Mesothelial cell of epicardium (in vitro differentiated cells): Measurements from ENCODE around the gene CDKAL1. TPM values are rescaled to one million over a fixed set of nuclear protein-coding genes. Genes with fewer than 3 reads are reported as not detected.

Source experiments
- DNase-seq, 2 experiments: peaks; one replicate each; pipeline ENCODE4 v3.0.0; 2021; ENCODE audit warnings: low spot score in 2 of 2; ENCODE audit not compliant: unreplicated experiment in 2 of 2
- H3K27ac Mint-ChIP-seq: 2 replicates; pipeline ENCODE4 v1.8.0; 2021; ENCODE audit warnings: mixed read lengths
- H3K27me3 Mint-ChIP-seq: 2 replicates; pipeline ENCODE4 v1.8.0; 2021; ENCODE audit warnings: low read depth, mixed read lengths
- H3K36me3 Mint-ChIP-seq: 2 replicates; pipeline ENCODE4 v1.8.0; 2021; ENCODE audit warnings: mixed read lengths
- H3K4me1 Mint-ChIP-seq: 2 replicates; pipeline ENCODE4 v1.8.0; 2021; ENCODE audit warnings: mixed read lengths
- H3K4me3 Mint-ChIP-seq: 2 replicates; pipeline ENCODE4 v1.8.0; 2021; ENCODE audit warnings: mild to moderate bottlenecking, moderate library complexity, mixed read lengths
- H3K9me3 Mint-ChIP-seq: 2 replicates; pipeline ENCODE4 v1.8.0; 2021; ENCODE audit warnings: mixed read lengths
- CTCF ChIP-seq: fragments of 200-600 bp; sonication (generic); IDR thresholded peaks from one replicate; pipeline ENCODE4 v1.5.0; 2021; ENCODE audit warnings: antibody characterized with exemption; ENCODE audit not compliant: unreplicated experiment
- total RNA-seq: library from RNA; stranded (reverse); gene quantifications from 3 replicates; pipeline ENCODE4 v1.2.1, GENCODE V29; 2021

The CDKAL1 gene
- total RNA-seq, 1 donor from 2014 or later, result 22.6 TPM

DNA sequence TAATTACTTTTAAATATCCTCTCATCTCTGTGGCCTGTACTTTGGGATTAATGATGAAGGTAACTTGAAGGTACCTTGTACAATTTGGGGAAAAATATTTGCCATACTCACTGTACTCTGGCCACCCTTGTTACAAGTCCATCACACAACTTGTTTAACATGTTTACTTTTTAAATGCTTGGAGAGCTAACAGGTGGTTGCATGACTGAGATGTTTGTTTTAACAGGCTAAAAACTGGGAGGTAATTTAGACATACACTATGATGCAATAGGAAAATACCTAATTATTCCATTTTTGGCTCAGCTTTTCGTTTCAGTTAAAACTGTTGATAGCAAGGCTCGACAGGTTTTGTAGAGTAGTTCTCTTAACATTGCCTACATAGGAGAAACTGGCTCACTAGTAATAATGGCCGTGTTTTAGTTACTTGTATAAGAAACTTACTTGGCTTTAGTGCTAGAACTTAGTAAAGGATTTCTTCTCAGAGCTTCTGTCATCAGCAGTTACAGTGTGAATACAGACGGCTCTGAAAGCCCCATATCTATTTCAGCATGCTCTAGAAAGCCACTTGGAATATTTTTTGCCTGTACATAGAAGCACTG lies 569.5 kb downstream of the CDKAL1 start:
- H3K36me3 Mint-ChIP-seq, result no peaks in the 10 kb centered on the region
- H3K4me1 Mint-ChIP-seq, result peaks cover 53% of the 10 kb centered on the region
- no peaks in the 10 kb centered on the region for H3K9me3 Mint-ChIP-seq
- H3K27ac Mint-ChIP-seq, result peak overlapping the region; percentile 30
- DNase-seq, result no peak
- no peak overlapping the region for H3K4me3 Mint-ChIP-seq
- no peaks in the 10 kb centered on the region for H3K27me3 Mint-ChIP-seq
- TF ChIP-seq CTCF, result no peak

DNA sequence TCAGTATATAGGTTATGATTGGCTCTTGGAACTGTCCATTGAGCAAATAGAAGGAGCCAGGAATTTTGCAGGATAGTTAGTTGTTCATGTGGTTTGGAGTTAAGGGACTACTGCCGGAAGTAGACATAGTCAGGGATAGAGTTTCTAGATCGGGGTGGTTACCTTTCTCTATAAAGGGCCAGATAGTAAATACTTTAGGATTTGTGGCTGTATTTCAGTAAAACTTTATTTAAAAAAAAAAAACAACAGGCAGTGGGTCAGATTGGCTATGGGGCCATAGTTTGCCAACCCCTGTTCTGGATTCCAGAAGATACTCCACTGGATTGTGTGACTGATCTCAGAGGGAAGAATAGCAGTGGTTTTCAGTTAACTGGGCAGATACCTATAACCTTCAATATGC lies 570.0 kb downstream of the CDKAL1 start:
- Mint-ChIP-seq H3K27ac (peak overlapping the region; percentile 30), H3K27me3 (no peaks in the 10 kb centered on the region), H3K9me3 (no peaks in the 10 kb centered on the region), H3K4me1 (peaks cover 58% of the 10 kb centered on the region), H3K4me3 (no peak overlapping the region), H3K36me3 (no peaks in the 10 kb centered on the region)
- TF ChIP-seq CTCF, result no peak
- no peak for DNase-seq

DNA sequence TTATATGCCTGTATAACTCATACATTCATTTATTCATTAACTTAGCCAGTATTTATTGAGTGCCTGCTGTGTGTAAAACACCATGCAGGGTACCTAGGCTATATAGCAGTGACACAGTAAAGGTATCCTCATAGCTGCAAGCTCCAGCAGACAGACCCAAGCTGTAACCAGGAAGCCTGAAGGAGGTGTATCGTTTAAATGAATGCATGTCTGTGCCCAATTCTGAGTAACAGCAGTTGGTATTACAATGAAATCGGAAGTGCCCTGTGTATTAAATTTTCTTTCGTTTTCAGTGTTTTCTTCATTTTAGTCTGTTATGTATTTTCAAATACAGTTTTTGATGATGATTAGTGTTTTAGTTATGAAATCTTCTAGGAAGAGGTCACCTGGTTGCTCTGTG lies 573.5 kb downstream of the CDKAL1 start:
- Mint-ChIP-seq H3K9me3 (no peaks in the 10 kb centered on the region), H3K27me3 (no peaks in the 10 kb centered on the region), H3K36me3 (no peaks in the 10 kb centered on the region), H3K4me3 (no peak overlapping the region), H3K27ac (peak overlapping the region; percentile 37), H3K4me1 (peaks cover 68% of the 10 kb centered on the region)
- no peak for DNase-seq
- no peak for TF ChIP-seq CTCF

- H3K4me3 Mint-ChIP-seq, result no peak overlapping the region
- H3K27ac Mint-ChIP-seq, result peak overlapping the region; percentile 86
- no peaks in the 10 kb centered on the region for H3K9me3 Mint-ChIP-seq
- no peak for TF ChIP-seq CTCF
- DNase-seq, result no peak
- peaks cover 55% of the 10 kb centered on the region for H3K4me1 Mint-ChIP-seq
- no peaks in the 10 kb centered on the region for H3K27me3 Mint-ChIP-seq
- no peaks in the 10 kb centered on the region for H3K36me3 Mint-ChIP-seq
Measured at GRCh38 chr6:21109391-21110178, 575.3 kb downstream of the CDKAL1 start.

DNA sequence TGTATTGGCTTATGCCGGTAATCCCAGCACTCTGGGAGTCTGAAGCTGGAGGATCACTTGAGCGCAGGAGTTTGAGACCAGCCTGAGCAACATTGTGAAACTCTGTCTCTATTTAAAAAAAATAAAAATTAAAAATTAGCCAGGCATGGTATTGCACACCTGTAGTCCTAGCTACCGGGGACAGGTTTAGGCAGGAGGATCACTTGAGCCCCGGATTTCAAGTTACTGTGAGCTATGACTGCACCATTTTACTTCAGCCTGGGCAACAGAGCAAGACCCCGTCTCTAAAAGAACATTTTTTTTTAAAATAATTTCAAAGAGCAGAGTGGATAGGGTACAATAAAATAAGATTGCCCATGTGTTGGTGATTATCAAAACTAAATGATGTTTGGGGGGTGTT lies 576.4 kb downstream of the CDKAL1 start:
- H3K4me1 Mint-ChIP-seq, result peaks cover 54% of the 10 kb centered on the region

More for the DNA sequence above, 576.4 kb downstream of the CDKAL1 start:
- Mint-ChIP-seq H3K4me3 (no peak overlapping the region), H3K9me3 (no peaks in the 10 kb centered on the region), H3K27me3 (no peaks in the 10 kb centered on the region), H3K27ac (peak overlapping the region; percentile 86), H3K36me3 (no peaks in the 10 kb centered on the region)
- TF ChIP-seq CTCF, result no peak
- no peak for DNase-seq
